ENCODE data around the gene GMNN.

DNA sequence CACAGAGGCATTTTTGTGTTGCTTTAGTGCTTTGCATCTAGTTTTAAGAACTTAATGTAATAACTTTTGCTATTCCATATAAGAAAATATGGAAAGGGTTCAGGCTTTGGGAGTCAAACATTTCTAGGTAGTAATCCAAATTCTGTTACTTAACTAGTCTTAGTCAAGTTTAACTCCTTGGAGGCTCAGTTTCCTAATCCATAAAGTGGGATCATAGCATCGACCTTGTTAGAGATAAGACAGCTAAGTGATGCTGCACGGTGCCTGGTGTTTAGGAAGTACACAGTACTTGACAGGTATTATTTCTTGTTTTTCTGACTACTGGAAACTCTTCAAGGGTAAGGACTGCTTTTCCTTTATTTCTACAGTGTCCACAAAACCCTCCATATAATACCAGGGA is 48.4 kb downstream of the GMNN start:
- TF ChIP-seq, protein P1, sequence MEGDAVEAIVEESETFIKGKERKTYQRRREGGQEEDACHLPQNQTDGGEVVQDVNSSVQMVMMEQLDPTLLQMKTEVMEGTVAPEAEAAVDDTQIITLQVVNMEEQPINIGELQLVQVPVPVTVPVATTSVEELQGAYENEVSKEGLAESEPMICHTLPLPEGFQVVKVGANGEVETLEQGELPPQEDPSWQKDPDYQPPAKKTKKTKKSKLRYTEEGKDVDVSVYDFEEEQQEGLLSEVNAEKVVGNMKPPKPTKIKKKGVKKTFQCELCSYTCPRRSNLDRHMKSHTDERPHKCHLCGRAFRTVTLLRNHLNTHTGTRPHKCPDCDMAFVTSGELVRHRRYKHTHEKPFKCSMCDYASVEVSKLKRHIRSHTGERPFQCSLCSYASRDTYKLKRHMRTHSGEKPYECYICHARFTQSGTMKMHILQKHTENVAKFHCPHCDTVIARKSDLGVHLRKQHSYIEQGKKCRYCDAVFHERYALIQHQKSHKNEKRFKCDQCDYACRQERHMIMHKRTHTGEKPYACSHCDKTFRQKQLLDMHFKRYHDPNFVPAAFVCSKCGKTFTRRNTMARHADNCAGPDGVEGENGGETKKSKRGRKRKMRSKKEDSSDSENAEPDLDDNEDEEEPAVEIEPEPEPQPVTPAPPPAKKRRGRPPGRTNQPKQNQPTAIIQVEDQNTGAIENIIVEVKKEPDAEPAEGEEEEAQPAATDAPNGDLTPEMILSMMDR (IDR thresholded peaks at IDR 0.05): no peak
- no peak for TF ChIP-seq POLR2A (IDR thresholded peaks at IDR 0.05)
- TF ChIP-seq POLR2AphosphoS5 (IDR thresholded peaks at IDR 0.05): no peak

All from stomach (tissue), 4 donors.